ENCODE data around the gene SRF.

SRF gene

DNA sequence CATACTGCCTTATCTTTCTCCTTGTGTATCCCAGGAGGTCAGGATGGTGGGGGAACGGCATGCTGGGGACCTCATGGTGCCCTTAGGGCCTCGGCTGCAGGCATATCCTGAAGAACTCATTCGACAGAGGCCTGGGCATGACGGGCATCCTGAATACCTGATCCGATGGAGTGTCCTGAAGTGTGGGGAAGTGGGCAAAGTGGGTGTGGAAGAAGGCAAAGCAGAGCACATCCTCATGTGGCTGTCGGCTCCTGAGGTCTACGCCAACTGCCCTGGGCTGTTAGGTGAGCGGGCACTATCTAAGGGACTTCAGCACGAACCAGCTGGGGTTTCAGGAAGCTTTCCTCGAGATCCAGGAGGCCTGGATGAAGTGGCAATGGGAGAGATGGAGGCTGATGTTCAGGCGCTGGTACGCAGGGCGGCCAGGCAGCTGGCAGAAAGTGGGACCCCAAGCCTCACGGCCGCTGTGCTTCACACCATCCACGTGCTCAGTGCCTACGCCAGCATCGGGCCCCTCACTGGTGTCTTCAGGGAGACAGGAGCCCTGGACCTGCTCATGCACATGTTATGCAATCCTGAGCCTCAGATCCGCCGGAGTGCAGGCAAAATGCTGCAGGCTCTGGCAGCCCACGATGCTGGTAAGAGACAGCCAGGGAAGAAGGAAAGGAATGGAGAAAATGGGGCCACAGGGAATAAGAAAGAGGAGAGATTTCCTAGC is 13.4 kb downstream of the SRF start:
- DNase-seq: no peak

DNA sequence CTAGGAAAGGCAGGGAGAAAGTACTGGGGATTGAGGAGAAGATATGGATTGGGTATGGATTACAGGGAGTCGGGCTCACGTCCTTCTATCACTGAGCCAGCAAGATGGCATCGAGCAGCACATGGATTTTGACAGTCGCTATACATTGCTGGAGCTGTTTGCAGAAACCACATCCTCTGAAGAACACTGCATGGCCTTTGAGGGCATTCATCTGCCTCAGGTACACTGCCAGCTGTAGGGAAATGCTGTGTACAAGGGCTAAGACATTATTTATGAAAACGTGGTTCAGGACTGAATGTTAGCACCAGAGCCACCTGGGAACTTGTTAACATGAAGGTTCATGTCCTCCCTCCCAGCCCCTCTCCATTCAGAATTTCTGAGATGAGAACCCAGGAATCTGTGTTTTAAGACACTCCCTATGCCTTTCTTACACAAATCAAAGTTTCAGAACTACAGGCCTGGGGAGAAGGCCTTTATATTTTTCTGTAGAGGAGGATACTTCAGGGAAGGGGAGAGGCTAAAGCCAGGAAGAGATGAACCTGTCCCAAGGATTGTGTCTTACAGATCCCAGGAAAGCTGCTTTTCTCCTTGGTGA is 14.4 kb downstream of the SRF start:
- DNase-seq: no peak

DNA sequence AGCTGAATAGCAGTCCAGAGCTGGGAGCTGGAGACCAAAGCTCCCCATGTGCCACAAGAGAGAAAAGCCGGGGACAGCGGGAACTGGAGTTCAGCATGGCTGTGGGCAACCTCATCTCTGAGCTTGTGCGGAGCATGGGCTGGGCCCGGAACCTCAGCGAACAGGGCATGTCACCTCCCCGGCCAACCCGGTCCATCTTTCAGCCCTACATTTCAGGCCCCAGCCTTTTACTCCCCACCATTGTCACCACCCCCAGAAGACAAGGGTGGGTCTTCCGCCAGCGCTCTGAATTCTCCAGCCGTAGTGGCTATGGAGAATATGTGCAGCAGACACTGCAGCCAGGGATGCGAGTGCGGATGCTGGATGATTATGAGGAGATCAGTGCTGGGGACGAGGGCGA is 14.9 kb downstream of the SRF start:
- no peak for DNase-seq

DNA sequence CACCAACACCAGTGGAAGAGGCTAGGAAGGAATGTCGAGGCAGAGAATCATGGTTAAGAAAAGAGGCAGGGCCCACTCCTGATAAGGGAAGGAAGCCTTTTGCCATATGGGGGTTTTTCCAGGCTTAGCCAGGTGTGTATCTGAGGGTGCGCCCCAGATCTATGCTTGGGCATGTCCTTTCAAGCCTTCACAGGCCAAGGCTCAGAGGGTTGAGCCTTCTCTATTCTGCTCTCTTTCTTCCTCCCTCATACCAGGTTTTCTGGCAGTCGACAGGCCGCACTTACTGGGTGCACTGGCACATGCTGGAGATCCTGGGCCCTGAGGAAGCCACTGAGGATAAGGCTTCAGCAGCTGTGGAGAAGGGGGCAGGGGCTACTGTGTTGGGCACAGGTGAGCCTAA is 15.6 kb downstream of the SRF start:
- no peak for DNase-seq

DNA sequence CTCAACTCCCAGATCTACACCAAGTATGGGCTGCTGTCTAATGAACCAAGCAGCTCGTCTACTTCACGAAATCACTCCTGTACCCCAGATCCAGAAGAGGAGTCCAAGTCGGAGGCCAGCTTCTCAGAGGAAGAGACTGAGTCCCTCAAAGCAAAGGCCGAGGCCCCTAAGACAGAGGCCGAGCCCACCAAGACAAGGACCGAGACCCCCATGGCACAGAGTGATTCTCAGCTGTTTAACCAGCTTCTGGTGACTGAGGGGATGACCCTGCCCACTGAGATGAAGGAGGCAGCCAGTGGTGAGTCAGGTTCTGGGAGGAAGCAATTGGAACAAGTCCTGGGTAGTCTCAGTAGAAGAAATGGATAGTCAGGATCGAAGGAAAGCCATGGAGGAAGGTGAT is 16.8 kb downstream of the SRF start:
- DNase-seq: no peak

DNA sequence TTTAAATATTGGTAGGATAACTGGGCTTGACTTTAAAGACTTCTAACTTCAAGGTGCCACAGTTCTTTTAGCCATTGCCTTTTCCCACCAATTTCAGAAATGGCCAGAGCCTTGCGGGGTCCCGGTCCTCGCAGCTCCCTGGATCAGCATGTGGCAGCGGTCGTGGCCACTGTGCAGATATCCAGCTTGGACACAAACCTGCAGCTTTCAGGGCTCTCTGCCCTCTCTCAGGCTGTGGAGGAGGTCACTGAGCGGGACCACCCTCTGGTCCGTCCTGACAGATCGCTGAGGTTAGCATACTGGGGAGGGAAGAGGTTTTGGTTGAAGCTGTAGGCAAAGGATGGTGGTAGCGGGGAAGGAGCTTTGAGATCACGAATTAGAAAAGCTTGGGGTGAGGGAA is 17.4 kb downstream of the SRF start:
- DNase-seq: no peak

DNA sequence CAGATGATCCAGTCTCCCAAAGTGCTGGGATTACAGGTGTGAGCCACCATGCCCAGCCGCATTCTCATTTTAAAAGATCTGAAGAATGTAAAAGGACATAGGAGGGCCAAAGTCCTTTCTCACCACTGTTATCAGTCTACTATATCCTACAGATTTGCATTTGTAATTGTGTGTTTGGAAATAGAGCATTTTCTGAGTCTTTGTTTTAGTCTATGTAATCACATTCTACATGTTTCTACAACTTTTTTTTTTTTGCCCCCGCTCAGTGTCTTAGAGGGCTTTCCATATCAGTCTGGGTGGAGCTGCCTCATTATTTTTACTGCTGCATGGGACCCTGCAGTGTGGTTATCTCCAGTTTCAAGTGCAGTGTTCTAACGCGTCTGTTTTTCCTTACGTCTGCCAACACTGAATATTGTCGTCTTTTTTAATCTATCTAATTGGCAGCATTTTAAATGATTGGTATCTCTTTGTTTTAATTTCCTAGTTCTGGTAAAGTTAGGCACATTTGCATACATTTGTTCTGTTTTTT is 18.8 kb downstream of the SRF start:
- DNase-seq: no peak

DNA sequence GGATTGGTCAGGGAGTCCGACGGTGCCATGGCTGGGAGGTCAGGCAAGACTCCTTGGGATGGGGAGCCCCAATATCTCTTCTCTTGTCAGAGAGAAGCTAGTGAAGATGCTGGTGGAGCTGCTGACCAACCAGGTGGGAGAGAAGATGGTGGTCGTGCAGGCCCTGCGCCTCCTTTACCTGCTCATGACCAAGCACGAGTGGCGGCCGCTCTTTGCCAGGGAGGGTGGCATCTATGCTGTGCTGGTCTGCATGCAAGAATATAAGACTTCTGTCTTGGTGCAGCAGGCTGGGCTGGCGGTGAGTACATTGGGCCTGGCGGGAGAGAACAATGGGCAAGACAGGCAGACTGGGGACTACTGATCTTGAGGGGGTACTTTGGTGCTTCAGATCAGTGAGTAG is 21.8 kb downstream of the SRF start:
- no peak for DNase-seq

DNA sequence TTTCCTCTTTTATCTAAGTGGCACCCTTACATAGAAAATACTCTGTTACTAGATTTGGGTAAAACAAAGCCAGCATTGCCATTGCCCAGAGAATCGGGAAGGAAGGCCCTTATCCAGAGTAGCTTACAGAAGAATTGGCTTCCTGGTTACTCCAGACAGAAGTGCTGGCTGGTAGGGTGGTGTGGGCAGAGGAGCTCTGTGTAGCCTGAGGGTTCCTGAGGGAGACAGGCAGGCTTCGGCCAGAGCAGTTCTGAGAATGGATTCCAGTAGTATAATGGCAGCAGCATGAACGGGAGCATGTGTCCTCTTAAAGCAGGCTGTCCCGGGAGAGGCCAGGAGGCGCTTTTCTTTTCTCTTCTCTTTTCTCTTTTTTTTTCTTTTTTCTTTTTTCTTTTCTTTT is 22.9 kb downstream of the SRF start:
- no peak for DNase-seq

DNA sequence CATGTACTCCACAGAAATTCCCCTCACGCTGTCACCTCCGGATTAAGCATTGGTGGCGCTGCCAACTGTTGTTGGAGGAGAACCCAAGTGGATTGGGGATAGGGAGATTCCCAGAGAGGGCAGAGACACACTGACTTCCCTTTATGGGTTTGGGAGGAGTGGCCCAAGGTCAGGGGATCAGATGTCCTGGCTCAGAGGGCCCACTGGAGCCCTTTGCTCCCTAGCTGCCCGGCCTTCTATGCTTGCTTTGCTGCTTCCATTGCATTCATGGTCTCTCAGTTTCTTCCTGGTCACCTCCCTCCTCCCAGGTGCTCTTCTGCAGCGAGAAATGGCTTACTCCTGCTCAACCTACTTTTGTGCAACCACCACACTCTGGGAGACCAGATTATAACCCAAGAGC is 25.3 kb downstream of the SRF start:
- DNase-seq: no peak

DNA sequence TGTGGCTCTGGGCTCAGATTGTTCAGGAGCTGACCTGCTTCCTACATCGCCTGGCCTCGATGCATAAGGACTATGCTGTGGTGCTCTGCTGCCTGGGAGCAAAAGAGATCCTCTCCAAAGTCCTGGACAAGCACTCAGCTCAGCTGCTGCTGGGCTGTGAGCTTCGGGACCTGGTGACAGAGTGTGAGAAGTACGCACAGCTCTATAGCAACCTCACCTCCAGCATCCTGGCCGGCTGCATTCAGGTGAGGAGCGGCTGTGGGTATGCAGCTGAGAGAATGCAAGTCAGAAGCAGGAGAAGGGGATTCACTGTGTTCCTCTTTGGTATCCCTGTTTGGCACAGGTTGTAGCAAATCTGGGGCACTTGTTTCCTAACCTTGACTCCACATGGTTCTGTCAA is 28.8 kb downstream of the SRF start:
- DNase-seq: no peak

DNA sequence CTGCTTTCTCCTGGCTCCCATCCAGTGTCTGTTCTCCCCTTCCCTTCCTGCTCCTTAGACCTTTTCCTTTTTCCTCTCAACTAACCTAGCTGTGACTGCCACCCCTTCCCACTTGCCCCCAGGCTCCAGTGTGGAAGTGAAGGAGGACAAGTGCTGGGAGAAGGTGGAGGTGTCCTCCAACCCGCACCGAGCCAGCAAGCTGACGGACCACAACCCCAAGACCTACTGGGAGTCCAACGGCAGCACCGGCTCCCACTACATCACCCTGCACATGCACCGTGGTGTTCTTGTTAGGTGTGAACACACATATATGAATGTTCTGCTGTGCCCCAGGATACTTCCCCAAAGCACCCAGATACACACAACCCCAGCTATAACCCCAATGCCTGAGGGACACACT is 29.5 kb downstream of the SRF start:
- no peak for DNase-seq

DNA sequence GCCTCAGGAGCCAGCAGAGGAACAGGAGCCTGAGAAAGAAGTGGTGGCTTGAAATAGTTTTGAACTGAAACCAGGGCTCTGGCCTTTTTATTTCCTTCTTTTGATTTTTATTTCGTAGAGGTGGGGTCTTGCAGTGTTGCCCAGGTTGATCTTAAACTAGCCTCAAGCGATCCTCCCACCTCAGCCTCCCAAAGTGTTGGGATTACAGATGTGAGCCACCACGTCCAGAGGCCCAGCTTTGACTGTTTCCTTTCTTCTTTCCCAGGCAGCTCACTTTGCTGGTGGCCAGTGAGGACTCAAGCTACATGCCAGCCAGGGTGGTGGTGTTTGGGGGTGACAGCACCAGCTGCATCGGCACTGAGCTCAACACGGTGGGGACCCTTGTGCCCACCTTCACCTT is 31.4 kb downstream of the SRF start:
- DNase-seq: no peak

DNA sequence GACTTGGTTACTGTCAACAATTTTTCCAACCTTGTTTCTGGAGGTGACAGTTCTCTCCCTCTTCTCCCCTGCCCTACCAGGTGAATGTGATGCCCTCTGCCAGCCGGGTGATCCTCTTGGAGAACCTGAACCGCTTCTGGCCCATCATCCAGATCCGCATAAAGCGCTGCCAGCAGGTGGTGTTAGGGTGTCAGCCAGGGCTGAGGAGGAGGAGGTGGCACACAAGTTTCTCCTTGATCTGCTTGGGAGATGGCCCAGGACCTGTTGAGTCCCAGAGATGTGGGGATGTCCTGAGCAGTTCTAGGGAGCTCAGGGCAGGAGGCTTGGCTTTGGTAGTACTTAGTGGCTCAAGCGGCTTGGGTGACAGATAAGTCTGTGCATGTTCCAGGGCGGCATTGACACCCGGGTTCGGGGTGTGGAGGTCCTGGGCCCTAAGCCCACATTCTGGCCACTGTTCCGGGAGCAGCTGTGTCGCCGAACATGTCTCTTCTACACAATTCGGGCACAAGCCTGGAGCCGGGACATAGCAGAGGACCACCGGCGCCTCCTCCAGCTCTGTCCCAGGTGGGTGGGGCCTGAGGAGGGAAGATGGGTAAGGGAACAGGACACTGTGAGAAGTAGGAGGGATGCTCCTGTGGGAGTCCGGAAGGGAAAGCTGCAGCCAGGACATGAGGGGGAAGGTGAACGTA is 32.1 kb downstream of the SRF start:
- no peak for DNase-seq

DNA sequence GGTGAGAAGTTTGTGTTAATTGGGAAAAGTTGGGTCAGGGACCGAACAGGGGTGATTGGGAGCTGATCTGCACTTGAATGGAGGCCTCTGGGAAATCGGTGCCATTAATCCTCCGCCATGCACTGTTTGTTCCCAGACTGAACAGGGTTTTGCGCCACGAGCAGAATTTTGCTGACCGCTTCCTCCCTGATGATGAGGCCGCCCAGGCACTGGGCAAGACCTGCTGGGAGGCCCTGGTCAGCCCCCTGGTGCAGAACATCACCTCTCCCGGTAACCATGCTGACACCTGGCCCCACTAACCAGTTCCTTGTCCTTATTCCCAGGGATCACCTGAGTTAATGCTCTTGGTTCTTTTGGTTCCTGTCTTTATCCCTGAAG is 32.6 kb downstream of the SRF start:
- DNase-seq: no peak

DNA sequence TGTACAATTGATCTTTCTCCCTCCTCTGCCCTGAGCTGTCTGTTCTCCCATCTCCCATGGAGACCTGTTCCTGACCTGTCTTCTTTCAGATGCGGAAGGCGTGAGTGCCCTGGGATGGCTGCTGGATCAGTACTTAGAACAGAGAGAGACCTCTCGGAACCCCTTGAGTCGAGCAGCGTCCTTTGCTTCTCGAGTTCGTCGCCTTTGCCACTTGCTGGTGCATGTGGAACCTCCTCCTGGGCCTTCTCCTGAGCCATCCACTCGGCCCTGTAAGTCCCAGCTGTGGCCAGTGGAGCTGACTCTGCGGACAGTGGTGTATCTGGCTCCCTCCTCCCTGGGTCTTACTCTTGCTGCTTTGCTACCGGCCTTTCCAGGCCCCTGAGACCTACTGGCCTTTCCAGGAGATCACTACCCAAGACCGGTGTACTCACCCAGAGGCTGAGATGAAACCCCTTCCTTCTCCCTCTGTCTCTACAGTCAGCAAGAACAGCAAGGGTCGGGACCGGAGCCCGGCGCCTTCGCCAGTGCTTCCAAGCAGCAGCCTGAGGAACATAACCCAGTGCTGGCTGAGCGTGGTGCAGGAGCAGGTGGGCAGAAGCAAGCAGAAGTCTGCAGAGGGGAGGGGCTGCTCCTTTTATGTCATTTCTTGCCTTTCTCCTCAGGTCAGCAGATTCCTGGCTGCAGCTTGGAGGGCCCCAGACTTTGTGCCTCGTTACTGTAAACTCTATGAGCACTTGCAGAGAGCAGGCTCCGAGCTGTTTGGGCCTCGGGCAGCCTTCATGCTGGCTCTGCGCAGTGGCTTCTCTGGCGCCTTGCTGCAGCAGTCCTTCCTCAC is 33.4 kb downstream of the SRF start:
- DNase-seq: no peak

DNA sequence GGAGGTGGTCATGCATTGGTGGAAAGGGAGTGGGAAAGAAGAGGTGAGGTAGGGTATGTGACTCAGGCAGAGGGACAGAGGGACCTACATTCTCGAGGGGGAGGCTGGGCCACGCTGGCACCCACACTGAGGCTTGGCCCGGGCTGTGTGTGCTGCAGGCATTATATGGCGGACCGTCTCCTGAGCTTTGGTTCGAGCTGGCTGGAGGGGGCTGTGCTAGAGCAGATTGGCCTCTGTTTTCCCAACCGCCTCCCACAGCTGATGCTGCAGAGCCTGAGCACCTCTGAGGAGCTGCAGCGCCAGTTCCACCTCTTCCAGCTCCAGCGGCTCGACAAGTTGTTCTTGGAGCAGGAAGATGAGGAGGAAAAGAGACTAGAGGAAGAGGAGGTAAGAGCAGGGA is 34.8 kb downstream of the SRF start:
- DNase-seq: no peak

DNA sequence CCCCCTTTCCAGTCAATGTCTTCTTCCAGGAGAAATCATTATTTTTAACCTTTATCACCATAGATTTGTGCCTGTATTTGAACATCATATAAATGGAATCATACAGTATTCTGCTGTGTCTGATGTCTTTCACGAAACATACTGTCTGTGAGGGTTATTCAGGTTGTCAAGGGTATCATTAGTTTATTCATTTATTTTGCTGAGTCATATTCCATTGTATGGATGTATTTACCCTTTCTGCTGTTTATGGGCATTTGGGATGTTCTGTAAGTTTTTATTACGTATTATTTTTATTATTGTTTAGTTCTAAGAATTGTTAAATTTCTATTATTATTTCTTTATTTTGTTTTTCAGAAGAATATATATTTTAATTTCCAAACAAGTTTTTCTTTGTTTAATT is 36.2 kb downstream of the SRF start:
- no peak for DNase-seq

DNA sequence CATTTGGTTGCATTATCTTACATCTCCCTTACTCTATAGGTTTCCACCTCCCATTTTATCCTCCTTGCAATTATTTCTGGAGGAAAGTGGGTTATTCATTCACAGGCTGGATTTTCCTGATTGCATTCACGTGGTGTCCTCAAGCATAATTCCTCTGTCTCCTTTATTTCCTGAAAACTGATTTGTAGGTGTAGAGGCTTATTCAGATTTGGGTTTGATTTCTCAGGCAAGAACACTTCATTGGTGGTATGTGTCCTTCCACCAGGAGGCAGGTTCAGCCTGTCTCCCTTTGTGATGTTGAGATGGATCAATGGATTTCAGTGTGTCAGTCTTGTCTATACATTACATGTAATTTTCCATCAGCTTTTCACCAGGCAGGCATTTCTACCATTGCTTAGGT is 40.9 kb downstream of the SRF start:
- no peak for DNase-seq

DNA sequence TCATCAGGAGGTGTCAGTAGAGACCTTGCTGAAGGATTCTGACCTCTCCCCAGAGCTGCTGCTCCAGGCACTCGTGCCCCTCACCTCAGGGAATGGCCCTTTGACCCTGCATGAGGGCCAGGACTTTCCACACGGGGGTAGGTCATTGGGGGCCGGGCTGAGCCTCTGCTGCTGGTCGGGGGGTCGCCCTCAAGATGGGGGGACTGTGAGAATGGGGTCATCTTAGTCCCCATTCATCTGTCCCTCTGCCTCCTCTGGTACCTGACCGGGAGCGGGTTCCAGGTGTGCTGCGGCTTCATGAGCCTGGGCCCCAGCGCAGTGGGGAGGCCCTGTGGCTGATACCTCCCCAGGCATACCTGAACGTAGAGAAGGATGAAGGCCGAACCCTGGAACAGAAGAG is 42.4 kb downstream of the SRF start:
- no peak for DNase-seq

DNA sequence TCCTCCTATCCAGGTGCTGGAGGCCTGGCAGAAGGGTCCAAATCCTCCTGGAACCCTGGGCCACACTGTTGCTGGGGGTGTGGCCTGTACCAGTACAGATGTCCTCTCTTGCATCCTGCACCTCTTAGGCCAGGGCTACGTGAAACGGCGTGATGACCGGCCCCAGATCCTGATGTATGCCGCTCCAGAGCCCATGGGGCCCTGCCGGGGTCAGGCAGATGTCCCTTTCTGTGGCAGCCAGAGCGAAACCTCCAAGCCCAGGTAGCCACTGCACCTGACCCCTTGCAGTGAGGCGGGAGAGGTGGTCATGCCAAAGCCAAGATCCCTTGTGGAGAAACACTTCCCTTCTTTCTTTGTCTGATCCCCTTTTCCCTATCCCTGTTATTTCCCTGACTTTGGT is 44.0 kb downstream of the SRF start:
- no peak for DNase-seq

DNA sequence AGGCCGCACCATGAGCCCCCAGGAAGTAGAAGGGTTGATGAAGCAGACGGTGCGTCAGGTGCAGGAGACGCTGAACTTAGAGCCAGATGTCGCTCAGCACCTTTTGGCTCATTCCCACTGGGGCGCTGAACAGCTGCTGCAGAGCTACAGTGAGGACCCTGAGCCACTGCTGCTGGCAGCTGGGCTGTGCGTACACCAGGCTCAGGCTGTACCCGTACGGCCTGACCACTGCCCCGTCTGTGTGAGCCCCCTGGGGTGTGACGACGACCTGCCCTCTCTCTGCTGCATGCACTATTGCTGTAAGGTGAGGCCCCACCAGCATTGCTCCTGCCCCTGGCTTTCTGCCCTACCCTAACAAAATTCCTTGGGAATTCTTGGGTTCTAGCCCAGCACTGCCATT is 45.1 kb downstream of the SRF start:
- no peak for DNase-seq

DNA sequence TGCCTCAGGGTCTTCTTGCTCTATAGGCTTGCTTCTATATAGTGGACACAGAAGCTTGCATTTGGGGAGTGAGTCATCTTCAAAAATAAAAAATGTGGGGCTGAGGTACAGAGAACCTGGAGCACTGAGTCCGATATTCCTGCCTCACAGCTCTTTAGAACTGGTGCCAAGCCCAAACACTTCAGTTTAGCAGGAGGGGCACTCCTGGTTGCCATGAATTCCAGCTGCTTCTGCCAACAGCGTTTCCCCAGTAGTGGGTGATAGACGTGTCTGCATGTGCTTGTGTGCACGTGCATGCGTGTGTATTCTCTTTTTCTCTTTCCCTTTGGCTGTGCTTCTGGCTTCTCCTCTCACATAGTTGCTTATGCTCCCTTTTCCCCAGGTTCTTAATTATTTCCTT is 46.3 kb downstream of the SRF start:
- no peak for DNase-seq

DNA sequence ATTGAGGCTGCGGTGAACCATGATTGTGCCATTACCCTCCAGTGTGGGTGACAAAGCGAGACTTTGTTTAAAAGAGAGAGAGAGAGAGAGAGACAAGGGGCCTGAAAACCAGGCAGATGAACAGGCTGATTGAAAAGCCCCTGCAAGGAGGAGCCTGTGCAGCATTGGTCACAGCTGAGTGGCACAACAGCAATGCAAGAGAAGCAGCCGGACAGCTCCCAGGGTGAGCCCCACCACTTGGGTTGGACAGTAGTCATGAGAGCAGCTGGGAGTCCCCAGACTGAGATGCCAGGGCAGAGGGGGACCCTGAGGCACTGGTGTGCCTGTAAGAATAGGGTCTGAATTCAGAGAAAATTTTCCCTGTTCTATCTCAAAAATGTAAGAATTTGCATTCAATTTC is 48.0 kb downstream of the SRF start:
- DNase-seq: no peak

Measured in GDM1 (cell line).